H1 (cell line): ENCODE measurements around the gene RNPEPL1. TPM values are rescaled to one million over a fixed set of nuclear protein-coding genes. Genes with fewer than 3 reads are reported as not detected.

ENCODE experiments used
- CTCF ChIA-PET: fragments of 300-600 bp; sonication (Branson Sonifier 250); formaldehyde crosslinking; loops from one replicate; lab custom pipeline; 2021; ENCODE audit not compliant: partially characterized antibody; lab: Charles Lee
- POLR2A ChIA-PET: fragments of 300-600 bp; sonication (Branson Sonifier 250); formaldehyde crosslinking; loops from one replicate; lab custom pipeline; 2021; ENCODE audit warnings: inconsistent platforms; ENCODE audit not compliant: partially characterized antibody; lab: Charles Lee
- DNase-seq, 2 experiments: peaks; one replicate each; pipeline versions ENCODE4 v3.0.0 to v3.0.0-alpha.2; 2010 to 2022; ENCODE audit warnings: low spot score in 2 of 2, low read depth in 1 of 2, mixed read lengths in 1 of 2
- FAIRE-seq: peaks from 2 replicates; lab custom pipeline; 2011; peaks lifted over from hg19 to GRCh38; lab: Jason Lieb, UNC
- H2AFZ ChIP-seq: 2 replicates; pipeline ENCODE4 v1.8.1; 2012; ENCODE audit warnings: low read length, inconsistent platforms
- H2AK5ac ChIP-seq: 2 replicates; pipeline ENCODE4 v1.6.1; 2013; ENCODE audit warnings: low read depth, low read length
- H2BK120ac ChIP-seq: replicated peaks from 2 replicates; pipeline ENCODE3; 2013; ENCODE audit warnings: low read depth, low read length, inconsistent platforms
- H2BK12ac ChIP-seq: 2 replicates; pipeline ENCODE4 v1.6.1; 2013; ENCODE audit warnings: low read depth, low read length
- H2BK15ac ChIP-seq: 2 replicates; pipeline ENCODE4 v1.6.1; 2013; ENCODE audit warnings: low read length
- H2BK20ac ChIP-seq: 2 replicates; pipeline ENCODE4 v1.6.1; 2013; ENCODE audit warnings: low read length
- H2BK5ac ChIP-seq: 2 replicates; pipeline ENCODE4 v1.6.1; 2013; ENCODE audit warnings: low read depth, low read length
- H3K14ac ChIP-seq: 2 replicates; pipeline ENCODE4 v1.6.1; 2013; ENCODE audit warnings: inconsistent platforms; ENCODE audit not compliant: insufficient read length
- H3K18ac ChIP-seq: 2 replicates; pipeline ENCODE4 v1.6.1; 2013; ENCODE audit warnings: low read length; ENCODE audit errors: extremely low read depth
- H3K23ac ChIP-seq: 2 replicates; pipeline ENCODE4 v1.6.1; 2013; ENCODE audit warnings: inconsistent platforms; ENCODE audit not compliant: insufficient read length
- H3K23me2 ChIP-seq: 2 replicates; pipeline ENCODE4 v1.6.1; 2013; ENCODE audit warnings: low read depth, low read length
- H3K27ac ChIP-seq: 2 replicates; pipeline ENCODE4 v1.6.1; 2011; ENCODE audit warnings: low read depth, low read length, inconsistent platforms
- H3K27me3 ChIP-seq, 4 experiments: replicated peaks in 1 of 4; 1 replicate in 1 of 4; 2 replicates in 3 of 4; pipeline versions ENCODE4 v1.6.1 to v1.8.1; 2011 to 2013; ENCODE audit warnings: low read length in 3 of 4, mild to moderate bottlenecking in 3 of 4, inconsistent platforms in 2 of 4, mixed read lengths in 2 of 4, moderate library complexity in 1 of 4; ENCODE audit not compliant: control insufficient read depth in 3 of 4, insufficient read depth in 3 of 4; ENCODE audit errors: extremely low read depth in 1 of 4
- H3K36me3 ChIP-seq, 4 experiments: 2 replicates each; pipeline versions ENCODE4 v1.6.1 to v1.8.1; 2011 to 2013; ENCODE audit warnings: mild to moderate bottlenecking in 4 of 4, low read length in 3 of 4, moderate library complexity in 2 of 4, control low read depth in 1 of 4, inconsistent platforms in 1 of 4; ENCODE audit not compliant: insufficient read depth in 4 of 4, control insufficient read depth in 2 of 4
- H3K4ac ChIP-seq: replicated peaks from 2 replicates; pipeline ENCODE3; 2013; ENCODE audit warnings: low read length, low read depth, mixed read lengths, inconsistent platforms; ENCODE audit not compliant: insufficient read length
- H3K4me1 ChIP-seq, 4 experiments: replicated peaks in 1 of 4; 1 replicate in 1 of 4; 2 replicates in 3 of 4; pipeline versions ENCODE4 v1.6.1 to v1.8.1; 2011 to 2013; ENCODE audit warnings: low read length in 3 of 4, inconsistent platforms in 2 of 4, mixed read lengths in 1 of 4; ENCODE audit not compliant: insufficient read depth in 4 of 4, control insufficient read depth in 3 of 4
- H3K4me2 ChIP-seq, 2 experiments: 2 replicates each; pipeline versions ENCODE4 v1.6.1 to v1.8.1; 2011 to 2013; ENCODE audit warnings: low read depth in 2 of 2, low read length in 2 of 2, control low read depth in 1 of 2, inconsistent platforms in 1 of 2, mild to moderate bottlenecking in 1 of 2; ENCODE audit not compliant: insufficient read depth in 1 of 2
- H3K4me3 ChIP-seq, 4 experiments: fragments of 200-600, 300-600 bp in 1 of 4; sonication (generic), shearing (Covaris generic), sonication (Bioruptor Twin) in 1 of 4; 2 replicates each; pipeline versions ENCODE4 v1.5.1 to v1.8.1; 2011 to 2016; ENCODE audit warnings: low read length in 4 of 4, low read depth in 3 of 4, control low read depth in 2 of 4, inconsistent platforms in 2 of 4, mild to moderate bottlenecking in 2 of 4, mixed read lengths in 1 of 4, moderate library complexity in 1 of 4; ENCODE audit not compliant: insufficient read depth in 2 of 4; ENCODE audit errors: extremely low read depth in 1 of 4
- H3K56ac ChIP-seq: replicated peaks from 2 replicates; pipeline ENCODE3; 2013; ENCODE audit warnings: low read depth, mild to moderate bottlenecking, mixed read lengths, low read length, inconsistent platforms; ENCODE audit not compliant: insufficient read length
- H3K79me1 ChIP-seq: 2 replicates; pipeline ENCODE4 v1.6.1; 2013; ENCODE audit warnings: low read depth, low read length, control low read depth
- H3K79me2 ChIP-seq, 2 experiments: 2 replicates each; pipeline versions ENCODE4 v1.6.1 to v1.8.1; 2012 to 2013; ENCODE audit warnings: low read length in 2 of 2, mild to moderate bottlenecking in 2 of 2, inconsistent platforms in 1 of 2; ENCODE audit not compliant: insufficient read depth in 2 of 2, control insufficient read depth in 1 of 2
- H3K9ac ChIP-seq, 4 experiments: replicated peaks in 1 of 4; 1 replicate in 1 of 4; 2 replicates in 3 of 4; pipeline versions ENCODE4 v1.6.1 to v1.8.1; 2011 to 2013; ENCODE audit warnings: low read depth in 3 of 4, low read length in 3 of 4, control low read depth in 2 of 4, mild to moderate bottlenecking in 2 of 4, moderate library complexity in 2 of 4, inconsistent platforms in 1 of 4; ENCODE audit errors: extremely low read depth in 1 of 4
- H3K9me3 ChIP-seq, 2 experiments: 2 replicates each; pipeline versions ENCODE4 v1.6.1 to v1.8.1; 2012 to 2013; ENCODE audit warnings: mild to moderate bottlenecking in 2 of 2, moderate library complexity in 2 of 2, control low read depth in 1 of 2, inconsistent platforms in 1 of 2, low read depth in 1 of 2, low read length in 1 of 2, mixed read lengths in 1 of 2; ENCODE audit not compliant: insufficient read depth in 2 of 2
- H4K20me1 ChIP-seq, 2 experiments: replicated peaks in 1 of 2; 2 replicates each; pipeline versions ENCODE3 to v1.8.1; 2011 to 2013; ENCODE audit warnings: inconsistent platforms in 2 of 2, low read length in 2 of 2, mild to moderate bottlenecking in 1 of 2; ENCODE audit not compliant: insufficient read depth in 2 of 2, control insufficient read depth in 1 of 2
- H4K5ac ChIP-seq: 2 replicates; pipeline ENCODE4 v1.6.1; 2013; ENCODE audit warnings: low read length, low read depth, mixed read lengths, inconsistent platforms; ENCODE audit not compliant: insufficient read length
- H4K8ac ChIP-seq: 2 replicates; pipeline ENCODE4 v1.8.0; 2013; ENCODE audit warnings: mild to moderate bottlenecking, moderate library complexity, low read length, inconsistent platforms; ENCODE audit not compliant: insufficient read depth; ENCODE audit errors: extremely low read depth
- H4K91ac ChIP-seq: replicated peaks from 2 replicates; pipeline ENCODE3; 2013; ENCODE audit warnings: low read length, mixed read lengths, inconsistent platforms; ENCODE audit not compliant: insufficient read length
- ASH2L ChIP-seq: fragments of 200-600, 300-600 bp; sonication (generic); IDR thresholded peaks from one replicate; pipeline ENCODE4 v1.7.1; 2017; ENCODE audit warnings: low read length
- CTCF ChIP-seq, 3 experiments: IDR thresholded peaks; 1 replicate in 2 of 3; 2 replicates in 1 of 3; pipeline versions ENCODE4 v1.5.1 to v1.6.1; 2011; ENCODE audit warnings: low read length in 3 of 3, mild to moderate bottlenecking in 3 of 3, inconsistent platforms in 2 of 3, low read depth in 1 of 3, moderate library complexity in 1 of 3; ENCODE audit not compliant: insufficient read depth in 1 of 3; ENCODE audit errors: control extremely low read depth in 1 of 3
- E2F6 ChIP-seq: IDR thresholded peaks from 2 replicates; pipeline ENCODE4 v1.6.1; 2012; ENCODE audit warnings: inconsistent platforms
- GABPA ChIP-seq: IDR thresholded peaks from 2 replicates; pipeline ENCODE4 v1.6.1; 2011; ENCODE audit warnings: mild to moderate bottlenecking, low read length, moderate library complexity, borderline replicate concordance; ENCODE audit not compliant: insufficient read depth
- KDM4A ChIP-seq: IDR thresholded peaks from one replicate; pipeline ENCODE4 v1.7.1; 2012; ENCODE audit warnings: low read depth, mild to moderate bottlenecking, moderate library complexity, low read length, inconsistent platforms; ENCODE audit not compliant: severe bottlenecking
- POLR2A ChIP-seq, 2 experiments: IDR thresholded peaks; 1 replicate in 1 of 2; 2 replicates in 1 of 2; pipeline ENCODE4 v1.6.1; 2011; ENCODE audit warnings: low read depth in 2 of 2, low read length in 2 of 2, mild to moderate bottlenecking in 2 of 2; ENCODE audit errors: control extremely low read depth in 1 of 2
- POLR2AphosphoS5 ChIP-seq: IDR thresholded peaks from 2 replicates; pipeline ENCODE4 v1.6.1; 2011; ENCODE audit warnings: low read depth, low read length
- TAF1 ChIP-seq: IDR thresholded peaks from 2 replicates; pipeline ENCODE4 v1.6.1; 2011; ENCODE audit warnings: mild to moderate bottlenecking, low read depth, low read length
- TBP ChIP-seq: IDR thresholded peaks from 2 replicates; pipeline ENCODE4 v1.6.1; 2011; ENCODE audit warnings: low read depth, low read length, improper control_type of control experiment
- TEAD4 ChIP-seq: IDR thresholded peaks from 2 replicates; pipeline ENCODE4 v1.6.1; 2012; ENCODE audit warnings: low read depth, low read length, inconsistent platforms, mixed read lengths
- YY1 ChIP-seq: IDR thresholded peaks from 2 replicates; pipeline ENCODE4 v1.6.1; 2011; ENCODE audit warnings: low read depth, mild to moderate bottlenecking, low read length
- ZNF274 ChIP-seq: IDR thresholded peaks from 2 replicates; pipeline ENCODE4 v1.7.0; 2012; ENCODE audit warnings: low read length, borderline replicate concordance; ENCODE audit errors: extremely low read depth
- WGBS, 2 experiments: shearing (Covaris generic) in 1 of 2; methylation state at CpG; one replicate each; pipeline versions ENCODE4 v1.1.6 to v1.1.7; 2013 to 2015; ENCODE audit warnings: low lambda C conversion rate in 2 of 2, mixed read lengths in 2 of 2, inconsistent platforms in 1 of 2, low coverage in 1 of 2, missing lambda C conversion rate in 1 of 2; ENCODE audit not compliant: insufficient replicate concordance in 2 of 2, insufficient coverage in 1 of 2, insufficient read length in 1 of 2; ENCODE audit errors: extremely low coverage in 1 of 2, missing lambda C conversion rate in 1 of 2; 5-methylcytosine and 5-hydroxymethylcytosine counted together
- polyA plus RNA-seq, 7 experiments: library from polyadenylated mRNA; depleted of rRNA in 3 of 7; stranded (reverse) in 5 of 7; unstranded in 2 of 7; fragments of >200 nt in 5 of 7; fragments of 200-250 nt in 2 of 7; gene quantifications; 1 replicate in 5 of 7; 2 replicates in 1 of 7; 4 replicates in 1 of 7; pipeline versions ENCODE4 v1.2.1 to v1.2.3, GENCODE V29; 2011 to 2013; ENCODE audit warnings: missing spikeins in 2 of 7, mixed read lengths in 2 of 7
- total RNA-seq: library from RNA; stranded (reverse); fragmentation: NEBNext Ultra II Directional; extraction: Animal tissue kit (Norgen Biotek cat#: 25700); gene quantifications from 2 replicates; pipeline ENCODE4 v1.2.1, GENCODE V29; 2021

RNPEPL1 gene
- total and polyA plus RNA-seq, 2 of the 8 experiments (the other 6 are each of a cell fraction or from before 2014, with no cell fraction given) = 9.0 to 11.3 TPM

GRCh38 chr2:240618776-240619175 is 50.5 kb downstream of the RNPEPL1 start:
- Histone ChIP-seq H3K9ac (no peak overlapping the region), H4K20me1 (no peaks in the 10 kb centered on the region), H3K4ac (no peak overlapping the region), H3K23ac (no peak overlapping the region), H2BK12ac (no peak overlapping the region), H2BK120ac (no peak overlapping the region), H3K18ac (no peak overlapping the region), H2BK15ac (no peak overlapping the region), H2AFZ (no peak overlapping the region), H4K8ac (no peak overlapping the region), H3K27me3 (no peaks in the 10 kb centered on the region), H3K27ac (no peak overlapping the region), H3K14ac (no peak overlapping the region), H3K4me3 (no peak overlapping the region), H3K79me2 (no peaks in the 10 kb centered on the region), H4K5ac (no peak overlapping the region), H3K9me3 (peaks cover 35 to 36% of the 10 kb centered on the region in 2 experiments), H3K4me1 (peaks cover 0 to 3% (median 0%) of the 10 kb centered on the region in 4 experiments; a peak in 1 of 7 replicates), H2AK5ac (no peak overlapping the region), H4K91ac (no peak overlapping the region), H3K4me2 (no peak overlapping the region), H3K56ac (no peak overlapping the region), H3K36me3 (no peaks in the 10 kb centered on the region), H3K79me1 (no peaks in the 10 kb centered on the region), H2BK5ac (no peak overlapping the region), H3K23me2 (peaks cover 3% of the 10 kb centered on the region; the same call in 1 of the 2 replicates), H2BK20ac (no peak overlapping the region)
- 95% methylated on average over 6 of the region's 6 CpGs; no CpG with 5 or more reads in 1 of the 2 experiments for WGBS, 2 experiments
- CTCF ChIA-PET = interaction anchor here (1.0 kb wide), 1 partner anchor 15 kb away, joined by 3 read pairs; no protein-coding TSS in a partner anchor
- POLR2A ChIA-PET = no interaction called here
- DNase-seq (no peak), FAIRE-seq (no peak)
- no peak for TF ChIP-seq YY1
- no peak for TF ChIP-seq POLR2AphosphoS5
- TF ChIP-seq TBP = no peak
- no peak for TF ChIP-seq TAF1
- no peak for TF ChIP-seq KDM4A
- no peak for TF ChIP-seq CTCF (IDR thresholded peaks at IDR 0.05; ENCODE audit: control extremely low read depth in 1 of 3, insufficient read depth in 1 of 3, low read depth in 1 of 3, low read length in 3 of 3)
- TF ChIP-seq ASH2L = no peak
- TF ChIP-seq ZNF274 = no peak
- TF ChIP-seq POLR2A (IDR thresholded peaks at IDR 0.05; ENCODE audit: control extremely low read depth in 1 of 2, low read depth in 2 of 2, low read length in 2 of 2) = no peak
- TF ChIP-seq TEAD4 = no peak
- no peak for TF ChIP-seq E2F6
- TF ChIP-seq GABPA = no peak
